Small intestine (tissue), 7 donors: ENCODE results near the gene SEMA5B. TPM values are rescaled to one million over a fixed set of nuclear protein-coding genes. Genes with fewer than 3 reads are reported as not detected.

ENCODE experiments used
- DNase-seq, 2 donors: peaks; one replicate each; pipeline versions ENCODE4 v3.0.0 to v3.0.0-alpha.2; 2013
- FAIRE-seq: peaks from 2 replicates; lab custom pipeline; 2012; peaks lifted over from hg19 to GRCh38; lab: Jason Lieb, UNC
- H3K27ac ChIP-seq, 3 donors: one replicate each; pipeline ENCODE4 v1.5.1; 2013; ENCODE audit warnings: low read length in 2 of 3, mild to moderate bottlenecking in 2 of 3, control low read depth in 1 of 3, inconsistent platforms in 1 of 3, low read depth in 1 of 3, moderate library complexity in 1 of 3
- H3K27me3 ChIP-seq, 3 donors: one replicate each; pipeline ENCODE4 v1.6.1; 2013; ENCODE audit warnings: low read length in 3 of 3, inconsistent platforms in 1 of 3; ENCODE audit not compliant: control insufficient read depth in 3 of 3, insufficient read depth in 3 of 3
- H3K36me3 ChIP-seq, 3 donors: one replicate each; pipeline ENCODE4 v1.6.1; 2013; ENCODE audit warnings: low read length in 3 of 3, inconsistent platforms in 1 of 3, low read depth in 1 of 3, mild to moderate bottlenecking in 1 of 3, moderate library complexity in 1 of 3; ENCODE audit not compliant: control insufficient read depth in 3 of 3, insufficient read depth in 2 of 3
- H3K4me1 ChIP-seq, 3 donors: one replicate each; pipeline ENCODE4 v1.6.1; 2013; ENCODE audit warnings: low read length in 2 of 3, inconsistent platforms in 1 of 3, low read depth in 1 of 3, mild to moderate bottlenecking in 1 of 3, moderate library complexity in 1 of 3; ENCODE audit not compliant: control insufficient read depth in 3 of 3, insufficient read depth in 2 of 3
- H3K4me3 ChIP-seq, 3 donors: one replicate each; pipeline ENCODE4 v1.5.1; 2013; ENCODE audit warnings: low read length in 3 of 3, control low read depth in 1 of 3, inconsistent platforms in 1 of 3, low read depth in 1 of 3, mild to moderate bottlenecking in 1 of 3, moderate library complexity in 1 of 3
- H3K9me3 ChIP-seq, 2 donors: one replicate each; pipeline ENCODE4 v1.6.1; 2013; ENCODE audit warnings: low read depth in 1 of 2, low read length in 1 of 2; ENCODE audit not compliant: control insufficient read depth in 2 of 2, insufficient read depth in 1 of 2
- WGBS, 3 donors: extraction: QIAGEN DNeasy Blood & Tissue Kit; methylation state at CpG; one replicate each; pipeline ENCODE4 v1.1.7; 2013; 5-methylcytosine and 5-hydroxymethylcytosine counted together
- polyA plus RNA-seq, 4 donors: library from polyadenylated mRNA; stranded (reverse) in 3 of 4; unstranded in 1 of 4; fragments of 200-250 nt in 3 of 4; fragments of 120-200 nt in 1 of 4; gene quantifications; one replicate each; pipeline versions ENCODE4 v1.2.1 to v1.2.3, GENCODE V29; 2013
- donor health status: healthy with polysubstance abuse.
- donor health status: control.
- donor health status: control.
- donor health status: Bipolar disorder and iron deficiency.
- donor health status: healthy.

SEMA5B gene
- polyA plus RNA-seq, 4 donors, result 0.75 to 4.0 (median 1.9) TPM; not detected in 1

GRCh38 chr3:122946185-122946584 lies 81.4 kb downstream of the SEMA5B start:
- DNase-seq (no peak), FAIRE-seq (no peak)
- no peaks in the 10 kb centered on the region for H3K4me1 ChIP-seq
- no peaks in the 10 kb centered on the region for H3K36me3 ChIP-seq
- no peaks in the 10 kb centered on the region for H3K9me3 ChIP-seq
- no peak overlapping the region for H3K4me3 ChIP-seq
- no peak overlapping the region for H3K27ac ChIP-seq
- peaks cover 0 to 4% (median 0%) of the 10 kb centered on the region in 3 donors for H3K27me3 ChIP-seq

GRCh38 chr3:122945230-122945629 lies 82.3 kb downstream of the SEMA5B start:
- no peaks in the 10 kb centered on the region for H3K36me3 ChIP-seq
- no peak overlapping the region for H3K4me3 ChIP-seq
- H3K27me3 ChIP-seq, result peaks cover 0 to 4% (median 0%) of the 10 kb centered on the region in 3 donors
- H3K9me3 ChIP-seq, result no peaks in the 10 kb centered on the region
- DNase-seq, result no peak
- no peak for FAIRE-seq
- no peak overlapping the region for H3K27ac ChIP-seq
- H3K4me1 ChIP-seq, result peaks cover 0 to 5% (median 0%) of the 10 kb centered on the region in 3 donors
- 83 to 84% (median 83%) methylated on average over 2 of the region's 2 CpGs for WGBS, 3 donors

- DNase-seq (no peak), FAIRE-seq (no peak)
- H3K36me3 ChIP-seq, result no peaks in the 10 kb centered on the region
- H3K27me3 ChIP-seq, result peaks cover 0 to 4% (median 0%) of the 10 kb centered on the region in 3 donors
- no peaks in the 10 kb centered on the region for H3K9me3 ChIP-seq
- 72 to 77% (median 75%) methylated on average over 7 of the region's 7 CpGs for WGBS, 3 donors
- no peak overlapping the region for H3K27ac ChIP-seq
- H3K4me1 ChIP-seq, result peaks cover 0 to 5% (median 0%) of the 10 kb centered on the region in 3 donors
- no peak overlapping the region for H3K4me3 ChIP-seq
These were observed 82.8 kb downstream of the SEMA5B start for GRCh38 chr3:122944671-122945161.

- Histone ChIP-seq H3K27ac (no peak overlapping the region), H3K27me3 (peaks cover 0 to 4% (median 0%) of the 10 kb centered on the region in 3 donors), H3K4me1 (peaks cover 0 to 9% (median 0%) of the 10 kb centered on the region in 3 donors), H3K4me3 (no peak overlapping the region), H3K9me3 (no peaks in the 10 kb centered on the region), H3K36me3 (no peaks in the 10 kb centered on the region)
- DNase-seq (no peak), FAIRE-seq (no peak)
- WGBS, 3 donors, result 85 to 92% (median 90%) methylated on average over 3 of the region's 3 CpGs
These were observed 83.8 kb downstream of the SEMA5B start for GRCh38 chr3:122943828-122944190.

- no peaks in the 10 kb centered on the region for H3K36me3 ChIP-seq
- no peak for FAIRE-seq
These were observed 84.4 kb downstream of the SEMA5B start for GRCh38 chr3:122942937-122943827.

GRCh38 chr3:122942239-122942638 lies 85.3 kb downstream of the SEMA5B start:
- Histone ChIP-seq H3K36me3 (no peaks in the 10 kb centered on the region), H3K27ac (no peak overlapping the region), H3K27me3 (peaks cover 0 to 4% (median 0%) of the 10 kb centered on the region in 3 donors), H3K4me3 (no peak overlapping the region), H3K9me3 (no peaks in the 10 kb centered on the region), H3K4me1 (peaks cover 0 to 17% (median 0%) of the 10 kb centered on the region in 3 donors)
- FAIRE-seq (no peak), DNase-seq (no peak)
- 82 to 91% (median 86%) methylated on average over 3 of the region's 3 CpGs for WGBS, 3 donors

More at GRCh38 chr3:122942937-122943827, 84.4 kb downstream of the SEMA5B start:
- Histone ChIP-seq H3K27me3 (peaks cover 0 to 4% (median 0%) of the 10 kb centered on the region in 3 donors), H3K4me3 (no peak overlapping the region), H3K4me1 (peaks cover 0 to 13% (median 0%) of the 10 kb centered on the region in 3 donors), H3K9me3 (no peaks in the 10 kb centered on the region), H3K27ac (no peak overlapping the region)
- DNase-seq, result peak; percentile 48 to 64
- 41 to 45% (median 41%) methylated on average over 20 to 23 of the region's 23 CpGs for WGBS, 3 donors

GRCh38 chr3:122941228-122942206 lies 86.0 kb downstream of the SEMA5B start:
- no peaks in the 10 kb centered on the region for H3K36me3 ChIP-seq
- H3K9me3 ChIP-seq, result no peaks in the 10 kb centered on the region
- whole genome bisulfite sequencing, 3 donors, result 89 to 92% (median 92%) methylated on average over 6 of the region's 6 CpGs
- DNase-seq (peak in 1 of 2 donors; percentile 32), FAIRE-seq (no peak)
- H3K4me3 ChIP-seq, result no peak overlapping the region
- peaks cover 0 to 4% (median 0%) of the 10 kb centered on the region in 3 donors for H3K27me3 ChIP-seq
- no peak overlapping the region for H3K27ac ChIP-seq
- H3K4me1 ChIP-seq, result peaks cover 0 to 17% (median 0%) of the 10 kb centered on the region in 3 donors

GRCh38 chr3:122940628-122941086 lies 86.9 kb downstream of the SEMA5B start:
- Histone ChIP-seq H3K9me3 (no peaks in the 10 kb centered on the region), H3K4me1 (peaks cover 0 to 20% (median 0%) of the 10 kb centered on the region in 3 donors), H3K27me3 (peaks cover 0 to 4% (median 0%) of the 10 kb centered on the region in 3 donors), H3K36me3 (no peaks in the 10 kb centered on the region), H3K4me3 (no peak overlapping the region), H3K27ac (no peak overlapping the region)
- FAIRE-seq (no peak), DNase-seq (no peak)
- 77 to 91% (median 89%) methylated on average over 5 of the region's 5 CpGs for WGBS, 3 donors
